Neural cell (in vitro differentiated cells): ENCODE results near the gene MYRIP. TPM values are rescaled to one million over a fixed set of nuclear protein-coding genes. Genes with fewer than 3 reads are reported as not detected.

Experiments
- H2AFZ ChIP-seq: fragments of 200-600, 300-800 bp; sonication (generic), shearing (Covaris generic); 2 replicates; pipeline ENCODE4 v1.6.0; 2014; ENCODE audit warnings: low read depth, mild to moderate bottlenecking, antibody characterized with exemption, low read length, moderate library complexity
- H3F3A ChIP-seq: fragments of 200-600 bp; shearing (Covaris generic); 2 replicates; pipeline ENCODE4 v1.6.1; 2016; ENCODE audit warnings: mild to moderate bottlenecking, moderate library complexity, mixed read lengths, antibody characterized with exemption, low read length; ENCODE audit not compliant: insufficient read depth, poor library complexity, severe bottlenecking
- H3K27ac ChIP-seq: fragments of 200-600, 300-800 bp; sonication (generic), shearing (Covaris generic); 2 replicates; pipeline ENCODE4 v1.5.1; 2014; ENCODE audit warnings: mild to moderate bottlenecking, low read length, moderate library complexity
- H3K27me3 ChIP-seq: fragments of 300-800, 200-600 bp; sonication (generic), shearing (Covaris generic); 2 replicates; pipeline ENCODE4 v1.6.0; 2014; ENCODE audit warnings: mild to moderate bottlenecking, low read depth, low read length, moderate library complexity; ENCODE audit not compliant: insufficient read depth
- H3K36me3 ChIP-seq: fragments of 300-800, 200-600 bp; sonication (generic), shearing (Covaris generic); 2 replicates; pipeline ENCODE4 v1.5.1; 2014; ENCODE audit warnings: mild to moderate bottlenecking, antibody characterized with exemption, low read length, moderate library complexity; ENCODE audit not compliant: insufficient read depth
- H3K4me2 ChIP-seq: fragments of 300-800, 200-600 bp; sonication (generic), shearing (Covaris generic); 2 replicates; pipeline ENCODE4 v1.6.0; 2014; ENCODE audit warnings: mild to moderate bottlenecking, low read length
- H3K4me3 ChIP-seq: fragments of 300-800, 200-600 bp; sonication (generic), shearing (Covaris generic); 2 replicates; pipeline ENCODE4 v1.5.1; 2014; ENCODE audit warnings: mild to moderate bottlenecking, low read length, moderate library complexity
- H3K79me2 ChIP-seq: fragments of 200-600 bp; shearing (Covaris generic); replicated peaks from 2 replicates; pipeline ENCODE4 v1.6.0; 2014; ENCODE audit warnings: mild to moderate bottlenecking, low read length, moderate library complexity; ENCODE audit not compliant: insufficient read depth
- H3K9ac ChIP-seq: fragments of 300-800, 200-600 bp; sonication (generic), shearing (Covaris generic); 2 replicates; pipeline ENCODE4 v1.6.1; 2016; ENCODE audit warnings: mild to moderate bottlenecking, low read length, mixed read lengths
- H3K9me2 ChIP-seq: fragments of 200-600 bp; shearing (Covaris generic); 2 replicates; pipeline ENCODE4 v1.6.1; 2016; ENCODE audit warnings: mild to moderate bottlenecking, low read length, mixed read lengths; ENCODE audit not compliant: insufficient read depth
- H3K9me3 ChIP-seq: fragments of 200-600, 300-800 bp; sonication (generic), shearing (Covaris generic); 2 replicates; pipeline ENCODE4 v1.6.1; 2016; ENCODE audit warnings: mild to moderate bottlenecking, mixed run types, low read length, moderate library complexity, mixed read lengths
- H4K20me1 ChIP-seq: fragments of 200-600 bp; shearing (Covaris generic); 2 replicates; pipeline ENCODE4 v1.6.1; 2016; ENCODE audit warnings: mild to moderate bottlenecking, mixed run types; ENCODE audit not compliant: insufficient read depth
- EP300 ChIP-seq: fragments of 450-650 bp; conservative IDR thresholded peaks from 2 replicates; pipeline ENCODE4 v1.6.1; 2014; ENCODE audit warnings: antibody characterized with exemption, mild to moderate bottlenecking, moderate library complexity; ENCODE audit not compliant: poor library complexity, severe bottlenecking
- EZH2 ChIP-seq: fragments of 200-600, 300-800 bp; shearing (Covaris generic), sonication (generic); IDR thresholded peaks from 2 replicates; pipeline ENCODE4 v1.6.1; 2014; ENCODE audit warnings: antibody characterized with exemption, low read length, borderline replicate concordance, mild to moderate bottlenecking; ENCODE audit not compliant: insufficient read depth, poor library complexity, severe bottlenecking
- MXI1 ChIP-seq: fragments of 450-650 bp; conservative IDR thresholded peaks from 2 replicates; pipeline ENCODE4 v1.6.1; 2014; ENCODE audit warnings: antibody characterized with exemption, mild to moderate bottlenecking; ENCODE audit not compliant: poor library complexity, severe bottlenecking
- POLR2AphosphoS5 ChIP-seq: IDR thresholded peaks from 2 replicates; pipeline ENCODE4 v1.6.1; 2012
- RAD21 ChIP-seq: fragments of 450-650 bp; conservative IDR thresholded peaks from 2 replicates; pipeline ENCODE4 v1.6.1; 2014; ENCODE audit warnings: antibody characterized with exemption, mild to moderate bottlenecking, moderate library complexity
- SMC3 ChIP-seq: fragments of 450-650 bp; conservative IDR thresholded peaks from 2 replicates; pipeline ENCODE4 v1.6.1; 2014; ENCODE audit warnings: antibody characterized with exemption, mild to moderate bottlenecking, moderate library complexity; ENCODE audit not compliant: poor library complexity
- TAF1 ChIP-seq: IDR thresholded peaks from 2 replicates; pipeline ENCODE4 v1.6.1; 2012; ENCODE audit warnings: low read depth
- polyA plus RNA-seq: library from polyadenylated mRNA; depleted of rRNA; stranded (reverse); fragments of >200 nt; gene quantifications from 2 replicates; pipeline ENCODE4 v1.2.3, GENCODE V29; 2014
- TF ChIP-seq, protein P1 (sequence below): fragments of 450-650 bp; IDR thresholded peaks from 2 replicates; pipeline ENCODE4 v1.5.1; 2014; ENCODE audit warnings: antibody characterized with exemption, mild to moderate bottlenecking, moderate library complexity; ENCODE audit not compliant: poor library complexity, severe bottlenecking
- TF ChIP-seq, protein P2 (sequence below): IDR thresholded peaks from 2 replicates; pipeline ENCODE4 v1.6.1; 2012; ENCODE audit warnings: borderline replicate concordance

The MYRIP gene
- polyA plus RNA-seq, 1 donor from 2014 or later = 0.76 TPM

DNA sequence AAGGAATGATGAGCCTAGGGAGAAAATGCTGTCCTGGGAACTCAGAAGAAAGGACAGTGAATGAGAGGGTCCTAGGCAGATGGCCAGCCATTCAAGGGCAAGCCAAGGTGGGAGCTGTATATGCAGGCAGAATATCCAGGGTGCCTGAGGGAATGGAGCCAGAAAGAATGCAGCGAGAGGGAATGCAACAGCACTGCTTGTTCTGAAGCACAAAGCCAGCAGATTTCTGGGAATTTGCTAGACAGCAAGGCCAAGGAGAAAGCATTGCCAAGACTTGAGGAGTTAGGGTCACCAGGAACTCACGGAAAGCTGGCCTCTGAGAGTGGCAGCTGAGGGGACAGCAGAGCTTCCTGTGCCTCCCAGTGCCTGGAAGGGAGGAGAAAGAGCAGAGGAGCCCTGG lies 200.6 kb downstream of the MYRIP start:
- H3K27ac ChIP-seq = no peak overlapping the region
- H3K79me2 ChIP-seq = no peaks in the 10 kb centered on the region
- no peak for TF ChIP-seq SMC3
- TF ChIP-seq POLR2AphosphoS5 = no peak
- no peak for TF ChIP-seq EP300
- TF ChIP-seq, protein P1, sequence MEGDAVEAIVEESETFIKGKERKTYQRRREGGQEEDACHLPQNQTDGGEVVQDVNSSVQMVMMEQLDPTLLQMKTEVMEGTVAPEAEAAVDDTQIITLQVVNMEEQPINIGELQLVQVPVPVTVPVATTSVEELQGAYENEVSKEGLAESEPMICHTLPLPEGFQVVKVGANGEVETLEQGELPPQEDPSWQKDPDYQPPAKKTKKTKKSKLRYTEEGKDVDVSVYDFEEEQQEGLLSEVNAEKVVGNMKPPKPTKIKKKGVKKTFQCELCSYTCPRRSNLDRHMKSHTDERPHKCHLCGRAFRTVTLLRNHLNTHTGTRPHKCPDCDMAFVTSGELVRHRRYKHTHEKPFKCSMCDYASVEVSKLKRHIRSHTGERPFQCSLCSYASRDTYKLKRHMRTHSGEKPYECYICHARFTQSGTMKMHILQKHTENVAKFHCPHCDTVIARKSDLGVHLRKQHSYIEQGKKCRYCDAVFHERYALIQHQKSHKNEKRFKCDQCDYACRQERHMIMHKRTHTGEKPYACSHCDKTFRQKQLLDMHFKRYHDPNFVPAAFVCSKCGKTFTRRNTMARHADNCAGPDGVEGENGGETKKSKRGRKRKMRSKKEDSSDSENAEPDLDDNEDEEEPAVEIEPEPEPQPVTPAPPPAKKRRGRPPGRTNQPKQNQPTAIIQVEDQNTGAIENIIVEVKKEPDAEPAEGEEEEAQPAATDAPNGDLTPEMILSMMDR = no peak
- no peak for TF ChIP-seq TAF1
- TF ChIP-seq, protein P2, sequence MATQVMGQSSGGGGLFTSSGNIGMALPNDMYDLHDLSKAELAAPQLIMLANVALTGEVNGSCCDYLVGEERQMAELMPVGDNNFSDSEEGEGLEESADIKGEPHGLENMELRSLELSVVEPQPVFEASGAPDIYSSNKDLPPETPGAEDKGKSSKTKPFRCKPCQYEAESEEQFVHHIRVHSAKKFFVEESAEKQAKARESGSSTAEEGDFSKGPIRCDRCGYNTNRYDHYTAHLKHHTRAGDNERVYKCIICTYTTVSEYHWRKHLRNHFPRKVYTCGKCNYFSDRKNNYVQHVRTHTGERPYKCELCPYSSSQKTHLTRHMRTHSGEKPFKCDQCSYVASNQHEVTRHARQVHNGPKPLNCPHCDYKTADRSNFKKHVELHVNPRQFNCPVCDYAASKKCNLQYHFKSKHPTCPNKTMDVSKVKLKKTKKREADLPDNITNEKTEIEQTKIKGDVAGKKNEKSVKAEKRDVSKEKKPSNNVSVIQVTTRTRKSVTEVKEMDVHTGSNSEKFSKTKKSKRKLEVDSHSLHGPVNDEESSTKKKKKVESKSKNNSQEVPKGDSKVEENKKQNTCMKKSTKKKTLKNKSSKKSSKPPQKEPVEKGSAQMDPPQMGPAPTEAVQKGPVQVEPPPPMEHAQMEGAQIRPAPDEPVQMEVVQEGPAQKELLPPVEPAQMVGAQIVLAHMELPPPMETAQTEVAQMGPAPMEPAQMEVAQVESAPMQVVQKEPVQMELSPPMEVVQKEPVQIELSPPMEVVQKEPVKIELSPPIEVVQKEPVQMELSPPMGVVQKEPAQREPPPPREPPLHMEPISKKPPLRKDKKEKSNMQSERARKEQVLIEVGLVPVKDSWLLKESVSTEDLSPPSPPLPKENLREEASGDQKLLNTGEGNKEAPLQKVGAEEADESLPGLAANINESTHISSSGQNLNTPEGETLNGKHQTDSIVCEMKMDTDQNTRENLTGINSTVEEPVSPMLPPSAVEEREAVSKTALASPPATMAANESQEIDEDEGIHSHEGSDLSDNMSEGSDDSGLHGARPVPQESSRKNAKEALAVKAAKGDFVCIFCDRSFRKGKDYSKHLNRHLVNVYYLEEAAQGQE = no peak
- no peak for TF ChIP-seq RAD21
- no peak for TF ChIP-seq EZH2
- no peak for TF ChIP-seq MXI1
- H3K36me3 ChIP-seq = no peaks in the 10 kb centered on the region
- H4K20me1 ChIP-seq = no peaks in the 10 kb centered on the region
- H3F3A ChIP-seq = no peaks in the 10 kb centered on the region
- H3K27me3 ChIP-seq = no peaks in the 10 kb centered on the region
- no peak overlapping the region for H3K4me2 ChIP-seq
- no peak overlapping the region for H2AFZ ChIP-seq
- no peaks in the 10 kb centered on the region for H3K9me3 ChIP-seq
- no peaks in the 10 kb centered on the region for H3K9me2 ChIP-seq
- no peak overlapping the region for H3K9ac ChIP-seq
- H3K4me3 ChIP-seq = no peak overlapping the region

DNA sequence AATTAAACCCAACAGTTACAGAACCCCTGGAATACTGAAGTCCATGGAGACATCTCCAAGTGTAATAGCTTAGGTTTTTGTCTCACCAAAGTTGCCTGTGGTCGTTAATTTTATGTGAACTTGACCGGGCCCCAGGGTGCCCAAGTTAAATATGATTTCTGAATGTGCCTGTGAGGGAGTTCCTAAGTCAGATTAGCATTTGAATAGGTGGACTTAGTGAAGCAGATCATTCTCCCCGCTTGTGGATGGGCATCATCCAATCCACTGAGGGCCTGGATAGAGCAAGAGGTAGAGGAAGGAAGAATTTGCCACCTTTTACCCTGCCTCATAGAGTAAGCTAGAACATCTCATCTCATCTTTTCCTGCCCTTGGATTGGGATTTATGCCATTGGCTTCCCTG lies 203.0 kb downstream of the MYRIP start:
- Histone ChIP-seq H2AFZ (no peak overlapping the region), H3K27me3 (no peaks in the 10 kb centered on the region), H3K9me3 (no peaks in the 10 kb centered on the region), H3K27ac (no peak overlapping the region), H3K79me2 (no peaks in the 10 kb centered on the region), H4K20me1 (no peaks in the 10 kb centered on the region), H3K4me2 (no peak overlapping the region), H3K9ac (no peak overlapping the region), H3K36me3 (no peaks in the 10 kb centered on the region), H3F3A (no peaks in the 10 kb centered on the region), H3K9me2 (no peaks in the 10 kb centered on the region), H3K4me3 (no peak overlapping the region)
- TF ChIP-seq, protein P2 = no peak
- TF ChIP-seq MXI1 = no peak
- TF ChIP-seq, protein P1 = no peak
- no peak for TF ChIP-seq EP300
